NCI-H2107 (cell line): Measurements from ENCODE around the gene SERINC1.

ENCODE experiments used
- DNase-seq: peaks from one replicate; lab custom pipeline; 2025; lab: John Stamatoyannopoulos, UW

The SERINC1 gene

DNA sequence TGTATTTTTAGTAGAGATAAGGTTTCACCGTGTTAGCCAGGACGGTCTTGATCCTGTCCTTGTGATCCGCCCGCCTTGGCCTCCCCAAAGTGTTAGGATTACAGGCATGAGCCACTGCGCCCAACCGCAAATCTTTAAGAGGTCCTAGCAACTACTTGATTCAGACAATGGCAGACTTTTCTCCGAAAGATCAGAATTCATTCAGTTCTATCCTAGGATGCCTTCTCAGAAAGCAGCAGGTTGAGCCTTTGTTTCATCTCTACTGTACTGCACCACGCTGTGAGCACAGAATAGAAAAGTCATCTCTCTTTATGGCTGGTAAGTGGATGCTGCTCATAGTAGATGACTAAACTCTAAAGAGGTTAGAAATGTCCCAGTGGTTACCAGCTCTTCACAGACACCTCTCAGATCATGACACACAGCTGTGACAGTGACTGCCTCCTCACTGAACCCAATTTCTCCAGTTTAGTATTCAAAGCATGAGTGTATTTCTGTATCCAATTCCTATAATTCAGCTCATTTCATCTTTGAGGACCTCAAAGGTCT, 78.2 kb downstream of the SERINC1 start:
- DNase-seq = no peak
